ENCODE data around the gene MATR3.
A peak's percentile ranks its signal among the peaks of the same experiment; 100 is the strongest.

MATR3 gene

GRCh38 chr5:139282197-139282557, 11.4 kb upstream of the MATR3 start:
- H3F3A ChIP-seq (ENCODE audit: control insufficient read depth, insufficient read depth), result peaks cover 94% of the 10 kb centered on the region
- H3K9me3 ChIP-seq (ENCODE audit: control insufficient read depth, insufficient read depth, low read length), result no peaks in the 10 kb centered on the region
- H3K9me2 ChIP-seq (replicated peaks; ENCODE audit: control insufficient read depth, low read length), result no peaks in the 10 kb centered on the region
- no peak overlapping the region for H3K4me3 ChIP-seq (ENCODE audit: low read length)
- H4K20me1 ChIP-seq (ENCODE audit: control insufficient read depth, insufficient read depth, low read depth, low read length), result peaks cover 20% of the 10 kb centered on the region; the same call in 1 of the 2 replicates
- H3K4me1 ChIP-seq (ENCODE audit: control insufficient read depth, low read length), result peaks cover 36% of the 10 kb centered on the region
- TF ChIP-seq EZH2phosphoT487 (IDR thresholded peaks at IDR 0.05; ENCODE audit: borderline replicate concordance, low read length), result no peak
- no peak for TF ChIP-seq CTCF (IDR thresholded peaks at IDR 0.05; ENCODE audit: low read depth, low read length, poor library complexity, severe bottlenecking)
- no peaks in the 10 kb centered on the region for H3K27me3 ChIP-seq (ENCODE audit: control insufficient read depth, low read length)
- peak overlapping the region; percentile 7; the same call in 1 of the 2 replicates for H3K4me2 ChIP-seq (ENCODE audit: low read length)
- H3K27ac ChIP-seq (ENCODE audit: low read depth, low read length), result no peak overlapping the region
- peaks cover 85% of the 10 kb centered on the region for H3K36me3 ChIP-seq (ENCODE audit: control insufficient read depth, low read length)
- peaks cover 40% of the 10 kb centered on the region for H3K79me2 ChIP-seq (ENCODE audit: control insufficient read depth, low read length)

GRCh38 chr5:139283252-139284166, 10.0 kb upstream of the MATR3 start:
- TF ChIP-seq CTCF (IDR thresholded peaks at IDR 0.05; ENCODE audit: low read depth, low read length, poor library complexity, severe bottlenecking) (no peak), EZH2phosphoT487 (IDR thresholded peaks at IDR 0.05; ENCODE audit: borderline replicate concordance, low read length) (no peak)
- H3K27ac ChIP-seq (ENCODE audit: low read depth, low read length), result peak overlapping the region; percentile 8; the same call in 1 of the 2 replicates

GRCh38 chr5:139284295-139284694, 9.2 kb upstream of the MATR3 start:
- no peak for TF ChIP-seq EZH2phosphoT487 (IDR thresholded peaks at IDR 0.05; ENCODE audit: borderline replicate concordance, low read length)
- no peak for TF ChIP-seq CTCF (IDR thresholded peaks at IDR 0.05; ENCODE audit: low read depth, low read length, poor library complexity, severe bottlenecking)
- H3K27me3 ChIP-seq (ENCODE audit: control insufficient read depth, low read length), result no peaks in the 10 kb centered on the region
- peaks cover 94% of the 10 kb centered on the region for H3F3A ChIP-seq (ENCODE audit: control insufficient read depth, insufficient read depth)
- peaks cover 18% of the 10 kb centered on the region; the same call in 1 of the 2 replicates for H4K20me1 ChIP-seq (ENCODE audit: control insufficient read depth, insufficient read depth, low read depth, low read length)
- H3K79me2 ChIP-seq (ENCODE audit: control insufficient read depth, low read length), result peaks cover 22% of the 10 kb centered on the region
- no peaks in the 10 kb centered on the region for H3K9me2 ChIP-seq (replicated peaks; ENCODE audit: control insufficient read depth, low read length)
- H3K27ac ChIP-seq (ENCODE audit: low read depth, low read length), result no peak overlapping the region
- peaks cover 64% of the 10 kb centered on the region for H3K36me3 ChIP-seq (ENCODE audit: control insufficient read depth, low read length)
- peaks cover 25% of the 10 kb centered on the region for H3K4me1 ChIP-seq (ENCODE audit: control insufficient read depth, low read length)
- no peak overlapping the region for H3K4me2 ChIP-seq (ENCODE audit: low read length)
- H3K9me3 ChIP-seq (ENCODE audit: control insufficient read depth, insufficient read depth, low read length), result no peaks in the 10 kb centered on the region
- H3K4me3 ChIP-seq (ENCODE audit: low read length), result no peak overlapping the region

More at GRCh38 chr5:139283252-139284166, 10.0 kb upstream of the MATR3 start:
- peaks cover 32% of the 10 kb centered on the region for H3K4me1 ChIP-seq (ENCODE audit: control insufficient read depth, low read length)
- peaks cover 71% of the 10 kb centered on the region for H3K36me3 ChIP-seq (ENCODE audit: control insufficient read depth, low read length)
- no peaks in the 10 kb centered on the region for H3K9me2 ChIP-seq (replicated peaks; ENCODE audit: control insufficient read depth, low read length)
- H3K27me3 ChIP-seq (ENCODE audit: control insufficient read depth, low read length), result no peaks in the 10 kb centered on the region
- peaks cover 93% of the 10 kb centered on the region for H3F3A ChIP-seq (ENCODE audit: control insufficient read depth, insufficient read depth)
- peaks cover 27% of the 10 kb centered on the region for H3K79me2 ChIP-seq (ENCODE audit: control insufficient read depth, low read length)
- H3K4me2 ChIP-seq (ENCODE audit: low read length), result no peak overlapping the region
- H4K20me1 ChIP-seq (ENCODE audit: control insufficient read depth, insufficient read depth, low read depth, low read length), result peaks cover 18% of the 10 kb centered on the region; the same call in 1 of the 2 replicates
- H3K9me3 ChIP-seq (ENCODE audit: control insufficient read depth, insufficient read depth, low read length), result no peaks in the 10 kb centered on the region
- H3K4me3 ChIP-seq (ENCODE audit: low read length), result no peak overlapping the region

All from DOHH2 (cell line).